ENCODE results near the gene EFCAB6. TPM values are rescaled to one million over a fixed set of nuclear protein-coding genes. Genes with fewer than 3 reads are reported as not detected.
"Not testable (repeated sequence)": the region's sequence is repeated elsewhere in the genome, so short reads cannot be mapped to it uniquely, and the experiment has no call there.

Gene EFCAB6
- total RNA-seq, 6 experiments from 2014 or later = 0.29 to 1.5 (median 0.93) TPM

GRCh38 chr22:43666457-43666856, 145.6 kb downstream of the EFCAB6 start:
- TF ChIP-seq POLR2A (IDR thresholded peaks at IDR 0.05) (no peak), CTCF (IDR thresholded peaks at IDR 0.05) (no peak)
- WGBS (ENCODE audit: insufficient coverage, low coverage, low lambda C conversion rate, missing lambda C conversion rate) = 98% methylated on average over 5 of the region's 5 CpGs
- no peak for DNase-seq

GRCh38 chr22:43658823-43659222, 153.3 kb downstream of the EFCAB6 start:
- H3K27me3 ChIP-seq = no peaks in the 10 kb centered on the region
- H3K27ac ChIP-seq = no peak overlapping the region
- no peaks in the 10 kb centered on the region for H3K9me3 ChIP-seq
- no peak for DNase-seq
- no peaks in the 10 kb centered on the region for H3K4me1 ChIP-seq
- no peak for TF ChIP-seq CTCF (IDR thresholded peaks at IDR 0.05)
- no peak for TF ChIP-seq POLR2A (IDR thresholded peaks at IDR 0.05)
- WGBS (ENCODE audit: insufficient coverage, low coverage, low lambda C conversion rate, missing lambda C conversion rate) = 71% methylated on average over 9 of the region's 9 CpGs
- no peak for ATAC-seq
- no peak overlapping the region for H3K4me3 ChIP-seq
- intact Hi-C loops (cut with DNase I) = no loop called here
- H3K36me3 ChIP-seq = no peaks in the 10 kb centered on the region

More at GRCh38 chr22:43666457-43666856, 145.6 kb downstream of the EFCAB6 start:
- ATAC-seq = no peak
- Histone ChIP-seq H3K36me3 (no peaks in the 10 kb centered on the region), H3K27ac (no peak overlapping the region), H3K4me3 (no peak overlapping the region), H3K4me1 (no peaks in the 10 kb centered on the region), H3K27me3 (no peaks in the 10 kb centered on the region), H3K9me3 (no peaks in the 10 kb centered on the region)
- intact Hi-C loops (cut with DNase I) = no loop called here

- H3K27me3 ChIP-seq; H3K9me3 ChIP-seq; intact Hi-C loops (cut with DNase I); H3K36me3 ChIP-seq; H3K4me1 ChIP-seq; H3K27ac ChIP-seq; DNase-seq; H3K4me3 ChIP-seq; ATAC-seq: not testable (repeated sequence)
- WGBS (ENCODE audit: insufficient coverage, low coverage, low lambda C conversion rate, missing lambda C conversion rate) = 80% methylated on average over 6 of the region's 6 CpGs
These were observed 155.5 kb downstream of the EFCAB6 start for GRCh38 chr22:43656581-43656980.

GRCh38 chr22:43654271-43654670, 157.8 kb downstream of the EFCAB6 start:
- WGBS (ENCODE audit: insufficient coverage, low coverage, low lambda C conversion rate, missing lambda C conversion rate) = 100% methylated on average over 1 of the region's 4 CpGs
- Histone ChIP-seq H3K36me3 (no peaks in the 10 kb centered on the region), H3K4me3 (no peak overlapping the region), H3K4me1 (no peaks in the 10 kb centered on the region), H3K9me3 (no peaks in the 10 kb centered on the region), H3K27me3 (no peaks in the 10 kb centered on the region), H3K27ac (no peak overlapping the region)
- TF ChIP-seq POLR2A (IDR thresholded peaks at IDR 0.05) (no peak), CTCF (IDR thresholded peaks at IDR 0.05) (no peak)
- ATAC-seq = no peak
- DNase-seq = no peak
- intact Hi-C loops (cut with DNase I) = no loop called here

- no peaks in the 10 kb centered on the region for H3K9me3 ChIP-seq
These were observed 159.3 kb downstream of the EFCAB6 start for GRCh38 chr22:43652845-43653244.

More at GRCh38 chr22:43652845-43653244, 159.3 kb downstream of the EFCAB6 start:
- ATAC-seq = no peak
- Histone ChIP-seq H3K4me3 (no peak overlapping the region), H3K27me3 (no peaks in the 10 kb centered on the region), H3K4me1 (no peaks in the 10 kb centered on the region), H3K27ac (no peak overlapping the region), H3K36me3 (no peaks in the 10 kb centered on the region)
- TF ChIP-seq POLR2A (IDR thresholded peaks at IDR 0.05) (no peak), CTCF (IDR thresholded peaks at IDR 0.05) (no peak)
- no peak for DNase-seq
- intact Hi-C loops (cut with DNase I) = no loop called here
- WGBS (ENCODE audit: insufficient coverage, low coverage, low lambda C conversion rate, missing lambda C conversion rate) = 90% methylated on average over 4 of the region's 4 CpGs

Data from right lobe of liver (tissue), 6 donors.